Erythroblast (primary cell): Measurements from ENCODE around the gene PIGQ.

ENCODE experiments used
- DNase-seq, 2 experiments: peaks; one replicate each; lab custom pipeline; 2025; lab: John Stamatoyannopoulos, UW
- GATA1 ChIP-seq: IDR thresholded peaks from 2 replicates; pipeline ENCODE4 v1.6.1; 2011; ENCODE audit warnings: low read depth, mild to moderate bottlenecking, control low read depth, low read length, moderate library complexity
- POLR2A ChIP-seq: IDR thresholded peaks from 2 replicates; pipeline ENCODE4 v1.6.1; 2011; ENCODE audit warnings: mild to moderate bottlenecking, low read length

The PIGQ gene

GRCh38 chr16:575354-576196, 5.8 kb downstream of the PIGQ start:
- TF ChIP-seq POLR2A (no peak), GATA1 (no peak)
- no peak for DNase-seq

DNA sequence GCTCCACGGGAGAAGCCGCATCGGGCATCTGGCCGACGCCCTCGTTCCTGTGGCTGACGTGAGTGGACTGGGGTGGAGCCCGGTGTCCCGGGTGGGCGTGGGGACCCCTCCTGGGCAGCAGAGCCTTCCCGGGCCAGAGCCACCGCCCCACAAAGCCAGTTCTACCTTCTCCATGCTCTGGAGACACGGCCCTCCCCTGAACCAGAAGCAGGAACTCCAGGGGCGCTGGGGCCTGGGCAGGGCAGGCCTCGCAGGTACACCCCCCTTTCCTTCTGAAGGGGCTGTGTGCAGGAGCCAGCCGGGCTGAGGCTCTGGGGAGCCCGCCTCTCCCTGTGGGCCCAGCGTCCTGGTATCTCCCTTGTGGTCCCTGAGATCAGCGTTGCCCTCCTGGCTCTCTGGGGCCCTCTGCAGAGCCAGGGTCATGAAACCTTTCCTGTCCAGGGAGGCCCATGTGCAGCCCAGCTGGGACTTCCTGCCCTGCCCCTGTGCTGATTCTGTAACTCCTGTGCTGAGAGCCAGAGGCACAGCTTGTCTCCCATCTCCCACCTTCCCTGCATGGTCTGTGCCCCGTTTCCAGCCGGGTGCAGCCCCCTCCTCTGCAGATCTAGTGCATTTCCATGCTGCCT, 6.5 kb downstream of the PIGQ start:
- DNase-seq, result no peak
- TF ChIP-seq GATA1 (no peak), POLR2A (no peak)

- DNase-seq, result no peak
- TF ChIP-seq POLR2A (no peak), GATA1 (no peak)
These were observed 7.0 kb downstream of the PIGQ start for GRCh38 chr16:576823-577201.

DNA sequence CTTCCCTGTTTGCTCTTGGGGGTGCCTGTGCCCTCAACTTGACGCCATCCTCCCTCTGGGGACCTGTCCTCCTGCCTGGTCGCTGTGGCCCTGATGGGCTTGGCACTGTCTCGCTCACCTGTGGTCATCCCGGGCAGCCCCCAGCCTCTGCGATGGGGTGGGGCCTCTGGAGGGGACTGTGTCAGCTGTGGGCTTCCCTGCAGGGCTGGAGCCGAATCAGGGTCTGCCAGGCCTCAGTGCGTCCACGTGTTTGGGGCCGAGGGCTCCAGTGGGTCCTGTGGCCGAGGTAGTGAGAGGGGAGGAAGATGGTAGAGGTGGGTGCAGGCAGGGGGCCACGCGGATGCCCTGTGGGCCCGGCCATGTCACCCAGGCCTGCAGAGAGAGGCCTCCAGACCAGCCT, 8.0 kb downstream of the PIGQ start:
- TF ChIP-seq GATA1, result no peak
- TF ChIP-seq POLR2A, result no peak
- DNase-seq, result no peak

DNA sequence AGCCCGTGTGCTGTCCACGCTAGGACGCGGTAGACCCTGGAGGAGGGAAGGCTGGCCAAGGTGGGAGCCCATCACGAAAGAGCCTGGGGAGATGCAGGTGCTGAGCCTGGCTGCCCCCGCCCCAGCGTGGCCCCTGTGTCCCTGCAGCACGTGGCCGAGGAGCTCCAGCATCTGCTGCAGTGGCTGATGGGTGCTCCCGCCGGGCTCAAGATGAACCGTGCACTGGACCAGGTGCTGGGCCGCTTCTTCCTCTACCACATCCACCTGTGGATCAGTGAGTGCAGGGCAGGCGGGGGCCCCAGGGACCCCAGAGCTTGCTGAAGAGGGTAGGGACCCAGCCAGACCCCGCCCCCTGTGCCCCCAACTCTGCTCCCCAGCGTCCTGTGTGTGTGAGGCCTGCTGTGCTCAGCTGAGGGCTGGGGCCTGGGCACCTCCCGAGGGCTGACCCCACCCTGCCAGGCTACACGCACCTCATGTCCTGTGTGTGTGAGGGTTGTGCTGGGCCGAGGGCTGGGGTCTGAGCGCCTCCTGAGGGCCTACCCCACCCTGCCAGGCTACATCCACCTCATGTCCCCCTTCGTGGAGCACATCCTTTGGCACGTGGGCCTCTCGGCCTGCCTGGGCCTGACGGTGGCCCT, 8.6 kb downstream of the PIGQ start:
- no peak for TF ChIP-seq GATA1
- no peak for TF ChIP-seq POLR2A
- no peak for DNase-seq

DNA sequence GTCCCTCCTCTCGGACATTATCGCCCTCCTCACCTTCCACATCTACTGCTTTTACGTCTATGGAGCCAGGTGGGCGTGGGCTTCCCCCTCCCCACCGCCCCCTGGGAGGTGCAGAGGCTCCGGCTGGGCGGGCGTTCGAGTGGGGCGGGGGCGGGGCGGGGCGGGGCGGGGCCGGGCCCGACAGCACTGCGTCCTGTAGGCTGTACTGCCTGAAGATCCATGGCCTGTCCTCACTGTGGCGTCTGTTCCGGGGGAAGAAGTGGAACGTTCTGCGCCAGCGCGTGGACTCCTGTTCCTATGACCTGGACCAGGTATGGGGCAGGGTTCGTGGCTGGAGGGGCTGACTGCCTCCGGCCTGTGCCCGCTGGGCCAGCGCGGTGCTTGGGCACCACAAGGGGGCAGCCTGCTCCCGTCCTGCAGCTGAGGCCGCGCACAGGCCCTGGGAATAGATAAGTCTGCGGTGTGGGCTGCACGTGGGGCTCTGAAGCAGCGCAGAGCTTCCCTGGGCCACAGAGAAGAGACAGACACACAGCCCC, 9.2 kb downstream of the PIGQ start:
- TF ChIP-seq POLR2A (peak; percentile 6), GATA1 (no peak)
- peak; percentile 91 to 92 for DNase-seq

- TF ChIP-seq GATA1, result no peak
- no peak for TF ChIP-seq POLR2A
- no peak for DNase-seq
These were observed 10.6 kb downstream of the PIGQ start for GRCh38 chr16:580141-580945.

DNA sequence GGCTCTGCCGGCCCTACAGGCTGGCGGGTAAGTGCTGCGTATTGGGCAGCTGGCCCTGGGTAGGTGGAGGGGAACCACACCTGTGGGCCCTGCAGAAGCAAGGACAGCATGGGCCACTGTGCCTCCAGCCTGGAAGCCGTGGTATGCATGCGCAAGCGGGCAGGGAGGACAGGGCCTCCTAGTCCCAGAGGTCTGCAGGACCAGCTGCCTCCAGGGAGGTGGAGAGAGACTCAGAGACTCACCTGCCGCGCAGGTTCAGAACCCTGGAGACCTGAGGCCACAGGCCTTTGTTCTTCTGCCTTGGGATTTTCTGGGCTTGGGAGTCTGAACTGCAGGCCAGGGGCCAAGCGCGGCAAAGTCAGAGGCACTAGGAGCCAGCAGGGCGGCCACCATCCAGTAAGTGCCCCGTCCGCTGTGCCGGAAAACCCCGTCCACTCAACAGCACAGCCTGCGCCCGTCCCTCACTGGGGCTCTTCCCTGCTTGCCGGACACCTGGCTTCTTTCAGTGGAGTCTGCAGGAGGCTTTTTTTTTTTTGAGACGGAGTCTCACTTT, 11.3 kb downstream of the PIGQ start:
- TF ChIP-seq POLR2A, result no peak
- TF ChIP-seq GATA1, result no peak
- no peak for DNase-seq

DNA sequence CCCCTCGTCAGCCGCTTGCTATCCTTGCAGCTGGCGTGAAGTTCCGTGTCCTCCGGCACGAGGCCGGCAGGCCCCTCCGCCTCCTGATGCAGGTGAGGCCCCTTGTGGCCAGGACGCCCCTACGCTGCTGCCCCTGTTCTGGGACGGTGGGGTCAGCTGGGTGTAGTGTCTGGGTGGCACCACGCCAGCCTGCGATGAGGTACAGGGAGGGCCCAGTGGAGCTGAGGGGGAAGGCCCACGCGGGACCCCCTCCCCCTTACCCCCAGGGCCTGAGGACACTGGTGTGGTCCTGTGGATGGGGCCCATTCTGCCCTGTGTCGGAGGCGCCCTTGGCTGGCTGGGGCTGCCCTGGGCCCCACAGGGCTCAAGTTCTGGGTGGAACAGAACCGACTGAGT, 12.4 kb downstream of the PIGQ start:
- no peak for DNase-seq
- TF ChIP-seq POLR2A, result no peak
- no peak for TF ChIP-seq GATA1

DNA sequence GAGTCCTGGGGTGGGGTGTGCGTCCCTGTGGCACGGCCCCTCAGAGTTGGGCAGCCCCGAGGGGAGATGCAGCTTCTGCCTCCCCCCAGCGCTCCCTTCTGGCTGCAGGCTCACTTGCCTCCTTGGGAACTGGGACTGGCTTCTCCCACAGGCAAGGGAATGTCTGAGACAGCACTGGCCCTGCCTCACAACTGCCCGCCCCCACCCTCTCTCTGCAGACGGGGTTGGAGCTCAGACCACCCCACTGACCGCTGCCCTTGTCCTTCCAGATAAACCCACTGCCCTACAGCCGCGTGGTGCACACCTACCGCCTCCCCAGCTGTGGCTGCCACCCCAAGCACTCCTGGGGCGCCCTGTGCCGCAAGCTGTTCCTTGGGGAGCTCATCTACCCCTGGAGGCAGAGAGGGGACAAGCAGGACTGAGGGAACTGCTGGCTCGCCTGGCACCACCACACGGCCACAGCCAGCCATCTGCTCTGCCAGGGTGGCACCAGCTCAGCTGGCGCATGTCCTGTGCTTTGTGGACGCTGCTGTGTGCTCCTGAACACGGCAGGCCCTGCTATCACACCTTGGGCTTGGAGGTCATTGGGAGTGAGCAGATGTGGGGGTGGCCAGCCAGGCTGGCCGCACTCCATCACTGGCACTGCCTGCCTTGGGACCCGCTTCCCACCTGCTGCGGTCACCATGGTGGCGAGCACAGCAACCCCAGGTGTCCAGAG, 13.0 kb downstream of the PIGQ start:
- DNase-seq, result no peak
- TF ChIP-seq GATA1 (no peak), POLR2A (no peak)

- TF ChIP-seq POLR2A, result no peak
- no peak for TF ChIP-seq GATA1
- no peak for DNase-seq
These were observed 13.7 kb downstream of the PIGQ start for GRCh38 chr16:583470-583814.

DNA sequence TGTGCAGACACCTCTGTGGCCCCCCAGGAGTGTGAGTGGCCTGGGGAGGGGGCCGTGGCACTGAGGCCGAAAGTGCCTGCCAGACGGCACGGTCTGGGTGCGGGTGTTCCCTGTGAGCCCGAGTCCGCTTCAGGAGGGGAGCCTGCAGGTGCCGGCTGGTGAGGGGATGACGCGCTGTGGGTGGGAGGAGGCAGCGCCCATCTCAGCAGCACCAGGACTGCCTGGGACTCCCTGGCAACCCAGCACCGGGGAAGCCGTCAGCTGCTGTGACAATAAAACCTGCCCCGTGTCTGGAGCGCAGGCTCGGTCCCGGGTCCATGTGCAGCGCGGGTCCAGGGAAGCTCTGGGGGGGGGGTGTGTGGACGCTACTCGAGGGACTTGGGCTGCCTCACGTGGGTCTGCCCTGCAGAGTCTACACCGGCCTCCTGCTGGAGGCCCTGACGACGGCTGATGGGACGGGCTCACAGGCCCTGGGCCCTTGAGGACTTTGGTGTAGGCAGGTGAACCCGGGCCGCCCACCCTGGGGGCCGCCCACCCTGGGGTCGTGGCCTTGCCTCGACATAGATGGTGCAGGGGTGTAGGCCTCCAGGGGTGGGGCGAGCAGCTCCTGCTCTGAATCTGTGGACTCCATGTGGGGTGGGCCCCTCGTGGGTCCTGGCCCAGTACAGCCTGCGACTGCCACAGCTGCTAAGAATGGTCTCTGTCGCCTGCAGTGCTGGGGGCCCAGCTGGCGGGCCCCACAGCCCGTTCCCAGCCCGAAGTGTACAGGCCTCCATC, 14.2 kb downstream of the PIGQ start:
- peak in 1 of 2 experiments; percentile 40 for DNase-seq
- TF ChIP-seq POLR2A, result peak; percentile 54
- no peak for TF ChIP-seq GATA1
